Measurements from ENCODE around the gene CPSF2. TPM values are rescaled to one million over a fixed set of nuclear protein-coding genes. Genes with fewer than 3 reads are reported as not detected.

CPSF2 gene
- total and polyA plus RNA-seq, 12 donors, result 4.3 to 70.4 (median 42.6) TPM

GRCh38 chr14:92121207-92121669 lies 531 bp upstream of the CPSF2 start:
- Histone ChIP-seq H3K36me3 (replicated peaks in 1 of 2) (peaks cover 0 to 22% of the 10 kb centered on the region in 2 donors), H3K9me3 (replicated peaks in 1 of 3) (no peaks in the 10 kb centered on the region), H3K4me3 (peak overlapping the region; percentile 60 to 100 (median 70)), H3K27me3 (no peaks in the 10 kb centered on the region), H3K27ac (peak overlapping the region; percentile 89 to 96 (median 93)), H3K4me1 (replicated peaks in 1 of 2) (peaks cover 10 to 43% of the 10 kb centered on the region in 2 donors)
- intact Hi-C loops (cut with DNase I), result no loop called here
- DNase-seq, result peak in 5 of 7 donors; percentile 45 to 76 (median 69)
- 0 to 1% (median 0%) methylated on average over 28 to 36 of the region's 36 CpGs for WGBS, 4 donors
- TF ChIP-seq POLR2A (IDR thresholded peaks at IDR 0.05) (peak in 1 of 2 donors; percentile 7), CTCF (IDR thresholded peaks at IDR 0.05) (no peak)

- intact Hi-C loops (cut with DNase I), result no loop called here
Measured at GRCh38 chr14:92122351-92122677, 545 bp downstream of the CPSF2 start.

GRCh38 chr14:92122761-92123160 lies 992 bp downstream of the CPSF2 start:
- Histone ChIP-seq H3K27me3 (no peaks in the 10 kb centered on the region), H3K9me3 (replicated peaks in 1 of 3) (no peaks in the 10 kb centered on the region), H3K4me3 (peak overlapping the region in 3 of 4 donors; percentile 60 to 100 (median 83)), H3K36me3 (replicated peaks in 1 of 2) (peaks cover 0 to 19% of the 10 kb centered on the region in 2 donors), H3K4me1 (replicated peaks in 1 of 2) (peaks cover 10 to 43% of the 10 kb centered on the region in 2 donors), H3K27ac (peak overlapping the region in 2 of 5 donors; percentile 93 to 96)
- intact Hi-C loops (cut with DNase I), result no loop called here
- TF ChIP-seq CTCF (IDR thresholded peaks at IDR 0.05) (no peak), POLR2A (IDR thresholded peaks at IDR 0.05) (no peak)
- WGBS, 4 donors, result 34 to 39% (median 39%) methylated on average over 9 of the region's 9 CpGs
- no peak for DNase-seq

More at GRCh38 chr14:92122351-92122677, 545 bp downstream of the CPSF2 start:
- Histone ChIP-seq H3K4me3 (peak overlapping the region; percentile 60 to 100 (median 78)), H3K27ac (peak overlapping the region; percentile 89 to 96 (median 93)), H3K36me3 (replicated peaks in 1 of 2) (peaks cover 0 to 21% of the 10 kb centered on the region in 2 donors), H3K27me3 (no peaks in the 10 kb centered on the region), H3K4me1 (replicated peaks in 1 of 2) (peaks cover 10 to 43% of the 10 kb centered on the region in 2 donors), H3K9me3 (replicated peaks in 1 of 3) (no peaks in the 10 kb centered on the region)
- 0% methylated on average over 21 to 22 of the region's 22 CpGs for WGBS, 4 donors
- TF ChIP-seq POLR2A (IDR thresholded peaks at IDR 0.05), result no peak
- TF ChIP-seq CTCF (IDR thresholded peaks at IDR 0.05), result no peak
- DNase-seq, result peak in 1 of 7 donors; percentile 49

- Histone ChIP-seq H3K4me3 (no peak overlapping the region), H3K9me3 (replicated peaks in 1 of 3) (no peaks in the 10 kb centered on the region), H3K36me3 (replicated peaks in 1 of 2) (peaks cover 0 to 69% of the 10 kb centered on the region in 2 donors), H3K27ac (no peak overlapping the region), H3K4me1 (replicated peaks in 1 of 2) (peaks cover 0 to 7% of the 10 kb centered on the region in 2 donors), H3K27me3 (no peaks in the 10 kb centered on the region)
- TF ChIP-seq CTCF (IDR thresholded peaks at IDR 0.05), result no peak
- no peak for TF ChIP-seq POLR2A (IDR thresholded peaks at IDR 0.05)
- no peak for DNase-seq
- intact Hi-C loops (cut with DNase I), result loop anchor here in 1 of 2 donors (10.0 kb wide), 1 partner anchor 550 kb away; no protein-coding TSS in a partner anchor
- WGBS, 4 donors, result 69 to 74% (median 72%) methylated on average over 1 of the region's 1 CpG
Measured at GRCh38 chr14:92134456-92134855, 12.7 kb downstream of the CPSF2 start.
